Activated naive CD8-positive, alpha-beta T cell treated with anti-CD3 and anti-CD28 coated beads, Interleukin-2, amount 50 U/mL, for 24 hours (primary cell): Measurements from ENCODE around the gene GPRIN2.

Experiments
- ATAC-seq: fragments of 150-1000 bp; cut with Tn5 transposase; one replicate; pipeline ENCODE4 v1.10.0; 2021
- DNase-seq: peaks from one replicate; pipeline ENCODE4 v3.0.0; 2021
- H3K27ac Mint-ChIP-seq: one replicate; pipeline ENCODE4 v1.8.0; 2021; ENCODE audit warnings: mild to moderate bottlenecking, mixed read lengths
- H3K27me3 Mint-ChIP-seq: one replicate; pipeline ENCODE4 v1.8.0; 2021; ENCODE audit warnings: mixed read lengths
- H3K36me3 Mint-ChIP-seq: one replicate; pipeline ENCODE4 v1.8.0; 2021; ENCODE audit warnings: low read depth, mixed read lengths
- H3K4me1 Mint-ChIP-seq: one replicate; pipeline ENCODE4 v1.8.0; 2021; ENCODE audit warnings: mixed read lengths
- H3K4me3 Mint-ChIP-seq: one replicate; pipeline ENCODE4 v1.8.0; 2021; ENCODE audit warnings: mild to moderate bottlenecking, moderate library complexity, mixed read lengths
- H3K9me3 Mint-ChIP-seq: one replicate; pipeline ENCODE4 v1.8.0; 2021; ENCODE audit warnings: mixed read lengths

Gene GPRIN2

GRCh38 chr10:46547541-46548497, 8.6 kb downstream of the GPRIN2 start:
- H3K27ac Mint-ChIP-seq, result no peak overlapping the region
- H3K27me3 Mint-ChIP-seq, result peaks cover 11% of the 10 kb centered on the region
- H3K4me3 Mint-ChIP-seq, result no peak overlapping the region
- H3K9me3 Mint-ChIP-seq, result no peaks in the 10 kb centered on the region
- H3K36me3 Mint-ChIP-seq, result no peaks in the 10 kb centered on the region
- ATAC-seq, result no peak
- DNase-seq, result no peak
- H3K4me1 Mint-ChIP-seq, result no peaks in the 10 kb centered on the region

GRCh38 chr10:46546591-46547540, 9.6 kb downstream of the GPRIN2 start:
- Mint-ChIP-seq H3K4me1 (no peaks in the 10 kb centered on the region), H3K27ac (no peak overlapping the region), H3K9me3 (no peaks in the 10 kb centered on the region), H3K4me3 (no peak overlapping the region), H3K36me3 (no peaks in the 10 kb centered on the region), H3K27me3 (peaks cover 19% of the 10 kb centered on the region)
- DNase-seq (no peak), ATAC-seq (no peak)

GRCh38 chr10:46545861-46546590, 10.4 kb downstream of the GPRIN2 start:
- H3K9me3 Mint-ChIP-seq, result no peaks in the 10 kb centered on the region
- H3K27me3 Mint-ChIP-seq, result peaks cover 22% of the 10 kb centered on the region
- H3K4me3 Mint-ChIP-seq, result no peak overlapping the region
- H3K4me1 Mint-ChIP-seq, result no peaks in the 10 kb centered on the region
- ATAC-seq (no peak), DNase-seq (peak; percentile 4)
- H3K27ac Mint-ChIP-seq, result no peak overlapping the region
- no peaks in the 10 kb centered on the region for H3K36me3 Mint-ChIP-seq

- no peak overlapping the region for H3K4me3 Mint-ChIP-seq
- peaks cover 6% of the 10 kb centered on the region for H3K4me1 Mint-ChIP-seq
- no peaks in the 10 kb centered on the region for H3K9me3 Mint-ChIP-seq
- DNase-seq (no peak), ATAC-seq (no peak)
- H3K27ac Mint-ChIP-seq, result no peak overlapping the region
- H3K36me3 Mint-ChIP-seq, result no peaks in the 10 kb centered on the region
- H3K27me3 Mint-ChIP-seq, result peaks cover 30% of the 10 kb centered on the region
Measured at GRCh38 chr10:46544989-46545791, 11.3 kb downstream of the GPRIN2 start.

- peaks cover 41% of the 10 kb centered on the region for H3K27me3 Mint-ChIP-seq
- DNase-seq (no peak), ATAC-seq (no peak)
- no peaks in the 10 kb centered on the region for H3K36me3 Mint-ChIP-seq
- peaks cover 6% of the 10 kb centered on the region for H3K4me1 Mint-ChIP-seq
- no peak overlapping the region for H3K27ac Mint-ChIP-seq
- no peaks in the 10 kb centered on the region for H3K9me3 Mint-ChIP-seq
- H3K4me3 Mint-ChIP-seq, result no peak overlapping the region
Measured at GRCh38 chr10:46543466-46544377, 12.7 kb downstream of the GPRIN2 start.

- DNase-seq (no peak), ATAC-seq (no peak)
- no peak overlapping the region for H3K4me3 Mint-ChIP-seq
- no peaks in the 10 kb centered on the region for H3K36me3 Mint-ChIP-seq
- no peak overlapping the region for H3K27ac Mint-ChIP-seq
- H3K4me1 Mint-ChIP-seq, result peaks cover 6% of the 10 kb centered on the region
- peaks cover 47% of the 10 kb centered on the region for H3K27me3 Mint-ChIP-seq
- H3K9me3 Mint-ChIP-seq, result no peaks in the 10 kb centered on the region
Measured at GRCh38 chr10:46542567-46543465, 13.6 kb downstream of the GPRIN2 start.

GRCh38 chr10:46541735-46542566, 14.5 kb downstream of the GPRIN2 start:
- no peaks in the 10 kb centered on the region for H3K36me3 Mint-ChIP-seq
- no peak overlapping the region for H3K27ac Mint-ChIP-seq
- H3K9me3 Mint-ChIP-seq, result no peaks in the 10 kb centered on the region
- DNase-seq, result no peak
- ATAC-seq, result no peak
- H3K4me3 Mint-ChIP-seq, result no peak overlapping the region
- peaks cover 54% of the 10 kb centered on the region for H3K27me3 Mint-ChIP-seq
- H3K4me1 Mint-ChIP-seq, result peaks cover 6% of the 10 kb centered on the region

- ATAC-seq (no peak), DNase-seq (peak; percentile 37)
- Mint-ChIP-seq H3K4me1 (peaks cover 6% of the 10 kb centered on the region), H3K27ac (no peak overlapping the region), H3K4me3 (no peak overlapping the region), H3K9me3 (no peaks in the 10 kb centered on the region), H3K27me3 (peaks cover 61% of the 10 kb centered on the region), H3K36me3 (no peaks in the 10 kb centered on the region)
Measured at GRCh38 chr10:46541017-46541661, 15.3 kb downstream of the GPRIN2 start.

- H3K4me1 Mint-ChIP-seq, result peaks cover 6% of the 10 kb centered on the region
- no peak overlapping the region for H3K4me3 Mint-ChIP-seq
- H3K36me3 Mint-ChIP-seq, result no peaks in the 10 kb centered on the region
- DNase-seq, result no peak
- no peak for ATAC-seq
- H3K27ac Mint-ChIP-seq, result no peak overlapping the region
- no peaks in the 10 kb centered on the region for H3K9me3 Mint-ChIP-seq
- peaks cover 62% of the 10 kb centered on the region for H3K27me3 Mint-ChIP-seq
Measured at GRCh38 chr10:46540412-46541016, 15.9 kb downstream of the GPRIN2 start.

- H3K27me3 Mint-ChIP-seq, result peaks cover 62% of the 10 kb centered on the region
- no peak overlapping the region for H3K4me3 Mint-ChIP-seq
- ATAC-seq (no peak), DNase-seq (no peak)
- no peak overlapping the region for H3K27ac Mint-ChIP-seq
- H3K36me3 Mint-ChIP-seq, result no peaks in the 10 kb centered on the region
- peaks cover 6% of the 10 kb centered on the region for H3K4me1 Mint-ChIP-seq
- no peaks in the 10 kb centered on the region for H3K9me3 Mint-ChIP-seq
Measured at GRCh38 chr10:46539596-46540411, 16.7 kb downstream of the GPRIN2 start.
